Measurements from ENCODE around the gene NUP160.
A peak's percentile ranks its signal among the peaks of the same experiment; 100 is the strongest.
"Not testable (repeated sequence)": the region's sequence is repeated elsewhere in the genome, so short reads cannot be mapped to it uniquely, and the experiment has no call there.

NUP160 gene

DNA sequence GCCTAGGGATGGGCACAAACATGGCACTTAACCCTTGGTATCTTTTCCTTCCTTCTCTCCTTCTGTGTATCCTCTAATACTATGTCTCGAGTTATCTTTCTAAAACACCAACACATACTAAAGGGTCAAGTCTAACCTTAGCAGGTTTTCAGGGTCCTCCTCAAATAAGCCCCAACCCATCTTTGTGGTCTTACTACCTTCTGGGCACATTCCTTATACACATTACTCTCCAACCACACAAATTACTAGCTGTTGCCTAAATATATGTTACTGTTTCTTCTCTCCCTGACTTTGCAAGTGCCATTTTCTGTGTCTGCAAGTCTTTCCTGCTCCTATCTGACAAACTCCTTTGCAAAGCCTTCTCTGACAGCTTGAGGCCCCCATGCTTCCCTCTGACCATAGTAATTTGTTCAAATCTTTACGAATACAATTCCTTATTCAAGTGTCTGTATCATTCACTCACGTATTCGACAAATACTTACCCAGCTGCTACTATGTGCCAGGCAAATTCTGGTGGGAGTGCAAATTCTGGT, 15.8 kb upstream of the NUP160 start:
- DNase-seq (ENCODE audit: low read depth in 2 of 2): no peak

DNA sequence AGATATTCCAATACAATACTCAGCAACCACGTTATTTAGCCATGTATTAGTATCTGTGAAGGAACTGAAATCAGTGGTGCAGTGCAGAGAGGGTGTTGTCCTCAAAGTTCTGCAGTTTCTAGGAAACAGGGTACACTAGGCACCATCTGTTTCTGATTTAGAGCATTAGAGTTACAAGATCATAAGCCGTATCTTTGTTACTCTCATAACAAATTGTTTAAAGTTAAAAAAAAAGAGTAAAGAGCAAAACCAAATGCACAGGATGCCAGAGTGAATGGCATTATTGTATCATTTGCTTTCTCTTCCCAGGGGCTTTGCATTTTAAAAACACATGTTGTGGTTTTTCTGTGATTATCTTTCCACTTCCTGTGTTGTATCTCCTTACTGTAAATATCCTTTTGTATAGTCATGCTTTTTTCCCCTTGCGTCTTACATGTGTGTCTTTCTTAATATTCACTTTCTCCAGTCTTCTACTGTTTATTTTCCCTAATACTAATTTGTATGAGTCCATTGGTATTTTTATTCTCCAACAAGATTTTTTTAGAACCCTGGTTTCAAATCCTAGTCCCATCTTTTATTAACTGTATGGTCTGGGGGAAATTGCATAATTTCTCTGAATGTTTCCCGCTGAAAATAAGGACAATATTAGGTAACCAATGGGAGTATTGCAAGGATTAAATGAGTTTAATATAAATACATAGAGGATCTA, 15.2 kb upstream of the NUP160 start:
- DNase-seq (ENCODE audit: low read depth in 2 of 2): no peak

DNA sequence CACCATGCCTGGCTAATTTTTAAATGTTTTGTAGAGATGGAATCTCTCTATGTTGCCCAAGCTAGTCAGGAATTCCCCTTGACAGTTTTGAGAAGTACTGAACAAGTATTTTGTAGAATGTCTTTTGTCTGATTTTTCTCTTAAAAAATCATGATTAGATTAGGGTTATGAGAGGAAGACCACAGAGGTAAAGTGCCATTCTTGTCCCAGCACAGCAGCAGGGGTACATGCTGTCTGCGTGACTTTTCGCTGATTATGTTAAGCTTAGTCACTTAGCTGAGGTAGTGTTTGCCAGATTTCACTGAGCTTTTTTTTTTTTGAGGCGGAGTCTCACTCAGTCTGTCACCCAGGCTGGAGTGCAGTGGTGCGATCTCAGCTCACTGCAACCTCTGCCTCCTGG, 13.6 kb upstream of the NUP160 start:
- DNase-seq (ENCODE audit: low read depth in 2 of 2): no peak

DNA sequence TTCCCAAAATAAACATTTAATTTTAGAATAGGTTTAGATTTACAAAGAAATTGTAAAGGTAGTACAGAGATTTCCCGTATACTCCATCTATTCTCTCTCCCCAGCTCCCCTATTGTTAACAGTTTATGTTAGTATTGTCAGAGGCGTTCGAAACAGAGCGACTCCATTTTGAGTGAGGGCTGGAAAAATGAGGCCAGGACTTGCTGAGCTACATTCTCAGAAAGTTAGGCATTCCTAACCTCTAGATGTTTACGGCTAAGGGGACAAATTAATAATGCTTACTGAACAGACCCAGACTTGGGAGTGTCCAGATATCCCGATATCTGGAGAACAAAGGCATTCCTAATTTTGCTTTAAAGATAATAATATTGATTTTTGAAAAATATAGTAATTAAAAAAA, 12.4 kb upstream of the NUP160 start:
- DNase-seq (ENCODE audit: low read depth in 2 of 2): no peak

DNA sequence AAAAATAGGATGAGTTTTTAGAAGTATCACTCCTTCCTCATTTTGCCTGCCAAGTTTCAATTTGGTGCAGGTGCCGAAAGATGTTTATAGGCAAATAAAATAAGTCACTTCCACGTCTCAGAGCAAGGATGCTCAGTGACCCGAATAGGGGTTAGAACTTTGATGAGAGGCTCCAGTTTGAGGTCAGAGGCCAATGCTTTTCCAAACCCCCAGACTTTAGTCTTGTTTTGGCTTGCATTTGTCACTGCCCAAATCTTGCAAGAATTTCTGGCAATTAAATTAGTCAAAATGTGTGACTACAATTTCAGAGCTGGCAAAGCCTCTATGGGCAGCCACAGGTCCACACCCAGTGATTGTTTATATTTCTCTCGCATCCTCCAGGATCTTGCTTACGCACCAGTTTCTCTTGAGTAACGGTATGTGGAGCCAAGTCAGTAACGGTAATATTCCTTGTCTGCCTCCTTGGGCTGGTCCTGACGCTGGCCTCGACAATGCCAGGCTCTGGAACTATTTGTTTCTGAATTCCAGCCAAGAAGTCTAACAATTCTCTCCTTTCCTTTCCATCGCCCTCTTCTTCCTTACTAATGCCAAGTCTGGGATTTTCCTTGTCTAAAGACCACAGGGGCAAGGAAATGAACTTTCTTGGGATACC, 9.9 kb upstream of the NUP160 start:
- DNase-seq (ENCODE audit: low read depth in 2 of 2): no peak

DNA sequence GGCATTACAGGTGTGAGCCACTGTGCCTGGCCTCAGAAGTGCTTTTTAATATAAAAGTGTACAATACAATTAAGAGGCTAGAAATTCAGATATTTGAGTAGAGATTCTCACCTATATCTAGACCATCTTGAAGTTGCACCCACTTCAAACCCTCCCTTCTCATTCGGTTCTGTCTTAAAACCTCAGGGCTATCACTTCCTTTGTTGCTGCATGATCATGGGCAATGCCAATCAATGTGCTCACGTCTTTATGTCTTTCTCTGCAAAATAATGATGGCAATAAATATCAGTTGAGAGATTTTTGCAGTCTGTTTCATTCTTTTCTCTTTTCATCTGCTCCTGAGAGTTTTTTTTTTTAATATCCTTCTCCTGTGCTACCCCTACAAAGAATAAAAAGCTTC, 9.3 kb upstream of the NUP160 start:
- no peak for DNase-seq (ENCODE audit: low read depth in 2 of 2)

DNA sequence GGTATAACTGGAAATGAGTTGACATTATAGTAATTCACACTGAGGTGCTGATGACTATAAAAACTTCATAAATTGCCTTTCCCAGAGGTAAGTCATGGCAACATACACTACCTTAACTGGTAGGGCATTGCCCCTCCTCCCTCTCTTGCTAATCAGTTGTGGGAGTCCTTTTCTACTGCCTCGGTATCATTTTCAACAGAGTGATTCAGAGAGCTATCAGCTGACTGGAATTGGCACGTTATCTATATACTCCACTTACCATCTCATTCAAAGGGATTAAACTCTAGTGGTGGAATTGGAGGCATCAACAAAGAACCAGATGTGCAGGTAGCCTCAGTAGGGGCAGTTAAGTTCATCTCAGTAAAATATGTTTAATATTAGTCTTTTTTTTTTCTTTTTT, 8.0 kb upstream of the NUP160 start:
- no peak for DNase-seq (ENCODE audit: low read depth in 2 of 2)

DNA sequence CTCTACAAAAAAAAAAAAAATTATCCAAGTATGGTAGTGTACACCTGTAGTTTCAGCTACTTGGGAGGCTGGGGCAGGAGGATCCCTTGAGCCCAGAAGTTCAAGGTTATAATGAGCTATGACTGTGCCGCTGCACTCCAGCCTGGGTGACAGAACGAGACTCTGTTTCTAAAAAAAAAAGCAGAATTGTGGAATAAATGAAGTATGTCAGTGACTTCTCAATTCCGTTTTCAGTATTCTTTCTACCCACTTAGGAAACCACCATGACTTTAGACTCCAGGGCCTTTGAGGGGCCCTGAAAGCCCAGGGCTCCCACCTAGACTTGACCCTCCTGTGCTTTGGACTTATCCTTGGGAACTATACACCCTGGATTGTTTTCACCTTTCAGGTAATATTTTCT, 6.5 kb upstream of the NUP160 start:
- DNase-seq (ENCODE audit: low read depth in 2 of 2): no peak

DNA sequence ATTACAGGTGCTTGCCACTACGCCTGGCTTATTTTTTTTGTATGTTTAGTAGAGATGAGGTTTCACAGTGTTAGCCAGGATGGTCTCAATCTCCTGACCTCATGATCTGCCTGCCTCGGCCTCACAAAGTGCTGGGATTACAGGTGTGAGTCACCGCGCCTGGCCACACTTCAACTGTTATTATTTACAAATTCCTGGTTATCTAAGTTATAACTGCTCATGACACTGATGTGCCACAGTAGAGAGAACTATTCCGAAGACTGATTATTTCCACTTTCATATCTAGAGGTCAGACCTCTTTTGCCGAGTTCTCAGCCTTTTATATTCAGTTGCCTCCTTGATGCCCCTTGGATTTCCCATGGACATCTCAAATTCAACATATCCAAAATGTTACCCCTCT, 3.9 kb upstream of the NUP160 start:
- DNase-seq (ENCODE audit: low read depth in 2 of 2): no peak

DNA sequence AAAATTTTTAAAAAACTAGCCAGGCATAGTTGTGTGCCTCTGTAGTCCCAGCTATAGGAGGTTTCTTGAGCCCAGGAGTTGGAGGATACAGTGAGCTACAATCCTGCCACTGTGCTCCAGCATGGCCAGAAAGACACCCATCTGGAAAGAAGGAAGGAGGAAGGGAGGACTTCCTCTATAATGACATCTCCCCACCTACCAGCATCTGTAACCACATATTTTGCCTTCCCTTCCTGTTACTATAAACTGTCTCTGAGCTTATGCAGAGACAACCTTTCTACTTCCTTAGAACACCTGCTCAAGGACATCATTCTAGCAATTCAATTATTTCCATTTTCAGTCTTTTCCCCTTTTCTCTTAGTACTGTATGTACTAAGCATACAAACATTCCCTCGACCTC, 2.2 kb upstream of the NUP160 start:
- DNase-seq (ENCODE audit: low read depth in 2 of 2): no peak

DNA sequence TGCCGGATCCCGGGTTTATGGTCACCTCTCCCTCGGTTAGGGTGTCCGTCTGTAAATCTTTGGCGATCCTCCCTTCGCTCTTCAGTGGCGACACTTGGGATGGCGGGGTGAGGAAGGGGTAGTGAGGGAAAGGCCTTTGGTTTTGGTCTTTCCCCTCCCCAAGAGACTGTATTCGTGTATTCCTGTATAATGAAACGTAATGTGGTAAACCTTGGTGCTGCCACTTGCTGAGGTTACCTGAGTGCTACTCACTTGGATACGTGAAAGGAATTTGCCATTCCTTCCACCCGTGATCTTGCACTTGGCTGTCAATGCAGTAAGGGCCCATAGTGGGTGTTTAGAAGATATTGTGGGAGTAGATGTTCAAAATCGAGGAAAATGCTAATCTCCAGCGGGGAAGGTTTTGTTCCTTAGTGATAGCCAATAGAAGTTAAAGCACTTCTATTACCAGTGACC, 578 bp upstream of the NUP160 start:
- no peak for DNase-seq (ENCODE audit: low read depth in 2 of 2)

DNA sequence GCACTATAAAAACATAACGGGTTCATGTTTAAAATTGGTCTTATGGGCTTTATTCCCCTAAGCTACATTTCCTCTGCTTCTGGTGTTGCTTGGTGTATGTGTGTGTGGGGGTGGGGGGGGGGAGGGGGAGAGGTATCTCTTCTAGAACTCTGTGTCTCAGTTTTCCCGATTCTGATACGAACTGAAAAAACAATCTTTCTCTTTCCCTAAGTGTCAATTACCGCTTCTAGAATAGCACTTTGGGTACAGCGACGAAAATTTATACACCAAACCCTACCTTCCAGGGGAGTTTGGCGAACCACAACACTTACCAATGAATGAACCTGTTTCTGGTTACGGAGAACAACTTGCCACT, 636 bp downstream of the NUP160 start:
- DNase-seq (ENCODE audit: low read depth in 2 of 2): no peak

DNA sequence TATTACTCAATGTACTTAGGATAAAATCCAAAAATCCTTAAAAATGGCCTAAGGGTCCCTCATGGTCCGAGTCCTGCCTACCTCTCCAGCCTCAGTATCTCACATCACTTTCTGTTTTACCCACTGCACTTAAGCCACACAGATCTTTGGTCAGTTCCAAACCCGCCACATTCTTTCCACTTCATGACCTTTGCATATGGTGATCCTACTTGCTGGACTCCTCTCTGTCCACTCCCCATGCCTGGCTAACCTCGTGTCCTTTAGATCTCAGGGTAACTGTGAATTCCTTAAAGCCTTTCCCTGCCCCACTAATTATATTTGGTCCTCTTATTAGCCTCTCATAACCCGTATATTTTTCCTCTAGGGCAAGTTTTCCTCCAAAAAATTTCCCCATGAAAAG, 1.2 kb downstream of the NUP160 start:
- DNase-seq (ENCODE audit: low read depth in 2 of 2): no peak

DNA sequence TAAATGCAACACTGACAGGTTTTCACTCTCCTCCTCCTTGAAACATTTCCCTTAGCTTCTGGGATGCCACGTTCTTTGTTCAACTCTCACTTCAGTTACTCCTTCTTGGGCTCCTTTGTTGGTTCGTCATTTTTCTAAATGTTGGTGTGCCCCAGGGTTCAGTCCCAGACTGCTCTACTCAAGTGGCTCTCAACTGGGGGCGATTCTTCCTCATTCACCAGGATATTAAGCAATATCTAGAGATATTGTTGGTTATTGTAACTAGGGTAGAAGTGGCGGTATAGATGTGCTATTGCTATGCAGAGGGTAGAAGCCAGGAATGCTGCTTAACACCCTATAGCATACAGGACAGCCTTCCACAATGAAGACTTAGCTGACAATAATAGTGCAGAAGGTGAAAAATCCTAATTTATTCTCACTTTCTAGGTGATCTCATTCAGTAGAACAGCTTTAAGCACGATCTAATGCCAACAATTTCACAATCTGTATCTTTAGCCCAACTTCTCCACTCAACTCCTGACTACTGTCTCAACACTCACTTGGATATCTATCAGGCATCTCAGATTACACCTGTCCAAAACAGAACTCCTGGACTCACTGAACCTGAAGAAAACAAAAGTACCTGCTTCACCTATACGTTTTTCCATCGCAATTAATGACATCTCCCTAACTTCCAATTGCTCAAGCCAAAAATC, 4.6 kb downstream of the NUP160 start:
- no peak for DNase-seq (ENCODE audit: low read depth in 2 of 2)

DNA sequence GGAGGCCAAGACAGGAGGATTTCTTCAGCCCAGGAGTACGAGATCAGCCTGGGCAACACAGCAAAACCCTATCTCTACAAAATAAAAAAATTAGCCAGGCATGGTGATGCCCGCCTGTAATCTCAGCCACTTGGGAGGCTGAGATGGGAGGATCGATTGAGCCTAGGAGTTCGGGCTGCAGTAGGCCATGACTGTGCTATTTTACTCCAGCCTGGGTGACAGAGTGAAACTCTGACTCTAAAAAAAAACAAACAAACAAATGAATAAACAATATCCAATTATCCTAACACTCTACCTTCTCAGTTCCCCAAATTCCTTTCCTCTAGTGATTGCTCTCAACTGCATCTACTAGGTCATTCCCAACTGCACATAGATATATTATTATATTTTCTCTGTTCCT, 5.4 kb downstream of the NUP160 start:
- no peak for DNase-seq (ENCODE audit: low read depth in 2 of 2)

DNA sequence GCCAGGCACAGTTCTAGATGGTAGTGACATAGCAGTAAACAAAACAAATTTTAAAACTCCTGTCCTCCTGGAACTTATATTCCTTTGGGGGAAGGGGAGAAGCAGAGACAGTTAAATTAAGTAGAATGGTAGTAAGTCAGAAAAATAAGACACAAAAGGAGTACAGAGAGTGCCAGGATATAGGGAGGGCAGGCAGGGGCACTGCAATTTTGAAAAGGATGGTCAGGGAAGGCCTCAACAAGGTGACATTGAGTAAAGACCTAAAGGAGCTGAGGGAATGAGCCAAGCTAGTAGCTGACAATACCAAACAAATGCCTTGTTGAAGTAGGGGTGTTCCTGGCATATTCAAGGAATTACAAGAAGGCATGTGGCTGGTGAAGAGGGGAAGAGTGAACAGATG, 10.2 kb downstream of the NUP160 start:
- DNase-seq (ENCODE audit: low read depth in 2 of 2): no peak

DNA sequence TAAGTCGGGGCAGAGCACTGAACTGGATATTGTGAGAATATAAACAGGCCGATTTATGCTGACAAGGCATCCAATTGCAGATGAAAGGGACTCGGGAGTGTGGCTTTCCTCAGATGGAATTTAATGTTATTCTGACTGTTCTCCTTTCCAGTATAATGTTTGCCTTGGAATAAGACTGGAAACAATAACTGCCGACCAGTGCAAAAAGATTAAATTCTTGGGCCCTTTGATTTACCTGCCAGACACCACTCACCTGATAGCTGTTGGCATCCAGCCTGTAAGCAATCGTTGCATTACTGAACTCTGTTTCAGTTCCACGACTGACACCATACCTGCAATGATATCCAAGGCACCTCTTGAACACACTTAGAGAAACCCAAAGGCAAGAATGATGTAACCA, 10.9 kb downstream of the NUP160 start:
- no peak for DNase-seq (ENCODE audit: low read depth in 2 of 2)

DNA sequence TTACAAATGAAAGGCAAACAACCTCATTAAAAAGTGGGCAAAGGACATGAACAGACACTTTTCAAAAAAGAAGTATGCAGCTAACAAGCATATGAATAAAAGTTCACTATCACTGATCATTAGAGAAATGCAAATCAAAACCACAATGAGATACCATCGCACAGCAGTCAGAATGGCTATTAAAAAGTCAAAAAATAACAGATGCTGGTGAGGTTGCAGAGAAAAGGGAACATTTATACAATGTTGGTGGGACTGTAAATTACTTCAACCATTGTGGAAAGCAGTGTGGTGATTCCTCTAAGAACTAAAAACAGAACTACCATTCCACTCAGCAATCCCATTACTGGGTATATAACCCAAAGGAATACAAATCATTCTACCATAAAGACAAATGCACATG, 18.1 kb downstream of the NUP160 start:
- not testable (repeated sequence) for DNase-seq (ENCODE audit: low read depth in 2 of 2)

DNA sequence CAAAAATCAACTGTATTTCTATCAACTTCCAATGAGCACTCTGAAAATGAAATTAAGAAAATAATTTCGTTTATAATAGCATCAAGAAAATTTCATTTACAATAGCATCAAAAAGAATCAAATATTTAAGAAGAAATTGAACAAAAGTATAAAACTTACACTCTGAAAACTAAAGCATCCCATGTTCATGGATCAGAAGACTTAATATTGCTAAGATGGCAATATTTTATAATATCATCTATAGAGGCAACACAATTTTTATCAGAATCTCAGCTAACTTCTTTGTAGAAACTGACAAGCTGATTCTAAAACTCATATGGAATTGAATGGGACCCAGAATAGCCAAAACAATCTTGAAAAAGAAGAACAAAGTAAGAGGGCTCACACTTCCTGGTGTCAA, 19.9 kb downstream of the NUP160 start:
- DNase-seq (ENCODE audit: low read depth in 2 of 2): no peak

DNA sequence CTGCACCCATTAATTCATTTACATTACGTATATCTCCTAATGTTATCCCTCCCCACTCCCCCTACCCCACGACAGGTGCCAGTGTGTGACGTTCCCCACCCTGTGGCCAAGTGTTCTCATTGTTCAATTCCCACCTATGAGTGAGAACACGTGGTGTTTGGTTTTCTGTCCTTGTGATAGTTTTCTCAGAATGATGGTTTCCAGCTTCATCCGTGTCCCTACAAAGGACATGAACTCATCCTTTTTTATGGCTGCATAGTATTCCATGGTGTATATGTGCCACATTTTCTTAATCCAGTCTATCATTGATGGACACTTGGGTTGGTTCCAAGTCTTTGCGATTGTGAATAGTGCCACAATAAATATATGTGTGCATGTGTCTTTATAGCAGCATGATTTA, 25.5 kb downstream of the NUP160 start:
- DNase-seq (ENCODE audit: low read depth in 2 of 2): not testable (repeated sequence)

DNA sequence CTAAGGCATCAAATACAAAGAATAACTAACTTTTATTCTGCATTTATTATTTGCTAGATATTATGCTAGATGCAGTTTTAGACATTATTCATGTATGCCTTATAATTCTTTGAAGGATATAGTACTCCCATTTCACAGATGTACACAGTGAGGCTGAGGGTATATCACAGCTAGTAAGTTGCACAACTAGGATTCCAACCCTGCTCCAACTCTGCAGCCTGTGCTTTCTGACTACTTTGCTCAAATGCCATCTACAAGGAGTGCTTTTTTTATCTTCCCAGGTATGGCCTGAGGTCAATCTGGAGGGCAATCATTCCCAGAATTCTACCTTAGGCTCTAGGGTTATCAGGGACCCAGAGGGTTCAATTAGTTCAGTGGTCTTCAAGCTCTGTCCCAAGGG, 28.4 kb downstream of the NUP160 start:
- DNase-seq (ENCODE audit: low read depth in 2 of 2): no peak

DNA sequence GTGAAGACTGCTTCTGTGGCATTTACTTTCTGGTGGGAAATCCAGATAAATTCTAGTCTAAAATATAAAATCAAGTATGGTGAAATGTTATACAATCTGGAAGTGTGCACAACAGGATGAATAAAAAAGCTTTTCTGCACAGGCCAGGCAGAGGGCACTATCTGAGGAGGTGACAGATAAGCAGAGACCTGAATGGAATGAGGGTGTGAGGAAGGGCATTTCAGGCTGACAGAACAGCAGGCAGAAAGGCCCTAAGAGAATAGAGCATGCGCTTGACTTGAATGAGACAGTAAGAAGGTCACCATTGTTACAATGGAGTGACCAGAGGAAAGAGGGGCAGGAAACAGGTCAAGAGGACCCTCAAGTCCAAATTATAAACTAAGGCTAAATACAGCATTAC, 47.4 kb downstream of the NUP160 start:
- no peak for DNase-seq (ENCODE audit: low read depth in 2 of 2)

DNA sequence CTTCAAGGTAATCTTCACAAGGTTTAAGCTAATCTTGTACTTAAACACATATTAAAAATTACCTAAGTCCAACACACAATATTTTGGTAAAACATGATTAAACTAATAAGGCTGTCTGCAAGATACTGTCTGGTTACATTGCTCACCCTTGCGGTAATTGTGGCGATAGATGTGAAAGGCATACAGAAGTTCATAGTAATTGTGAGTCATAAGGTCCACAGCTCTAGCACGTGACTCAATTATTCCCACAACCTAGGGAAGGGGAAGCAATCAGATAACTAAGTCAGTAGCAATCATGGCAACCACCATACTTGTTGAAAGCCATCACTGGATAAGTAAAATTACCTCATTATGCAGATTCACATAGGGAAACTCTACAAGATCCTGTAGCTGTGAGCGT, 50.5 kb downstream of the NUP160 start:
- DNase-seq (ENCODE audit: low read depth in 2 of 2): peak; percentile 3 to 41
